Stimulated activated CD4-positive, alpha-beta T cell treated with anti-CD3 and anti-CD28 coated beads, Interleukin-15, amount 100 ng/mL, for 1 hour (primary cell): Measurements from ENCODE around the gene CPSF4L.

ENCODE experiments used
- DNase-seq, 2 donors: peaks; one replicate each; pipeline ENCODE4 v3.0.0-alpha.2; 2020; ENCODE audit warnings: low read depth in 1 of 2, low spot score in 1 of 2

CPSF4L gene

GRCh38 chr17:73289549-73290254 is 28.0 kb upstream of the CPSF4L start:
- no peak for DNase-seq

- DNase-seq, result no peak
Measured at GRCh38 chr17:73288534-73289302, 27.0 kb upstream of the CPSF4L start.

- no peak for DNase-seq
Measured at GRCh38 chr17:73286863-73287296, 25.2 kb upstream of the CPSF4L start.

- no peak for DNase-seq
Measured at GRCh38 chr17:73285916-73286862, 24.5 kb upstream of the CPSF4L start.

GRCh38 chr17:73285603-73285908 is 23.9 kb upstream of the CPSF4L start:
- no peak for DNase-seq

- no peak for DNase-seq
Measured at GRCh38 chr17:73284906-73285602, 23.4 kb upstream of the CPSF4L start.

- DNase-seq, result no peak
Measured at GRCh38 chr17:73284354-73284753, 22.7 kb upstream of the CPSF4L start.

- no peak for DNase-seq
Measured at GRCh38 chr17:73283841-73284282, 22.2 kb upstream of the CPSF4L start.

- DNase-seq, result no peak
Measured at GRCh38 chr17:73283250-73283649, 21.6 kb upstream of the CPSF4L start.

GRCh38 chr17:73282629-73283028 is 20.9 kb upstream of the CPSF4L start:
- no peak for DNase-seq

- DNase-seq, result no peak
Measured at GRCh38 chr17:73281928-73282327, 20.2 kb upstream of the CPSF4L start.

- DNase-seq, result no peak
Measured at GRCh38 chr17:73280191-73280590, 18.5 kb upstream of the CPSF4L start.

GRCh38 chr17:73279704-73280103 is 18.0 kb upstream of the CPSF4L start:
- DNase-seq, result no peak

- no peak for DNase-seq
Measured at GRCh38 chr17:73278465-73279453, 17.1 kb upstream of the CPSF4L start.

GRCh38 chr17:73278049-73278464 is 16.4 kb upstream of the CPSF4L start:
- no peak for DNase-seq

GRCh38 chr17:73274490-73274889 is 12.8 kb upstream of the CPSF4L start:
- no peak for DNase-seq

GRCh38 chr17:73272906-73273218 is 11.2 kb upstream of the CPSF4L start:
- DNase-seq, result no peak

GRCh38 chr17:73271072-73271471 is 9.4 kb upstream of the CPSF4L start:
- DNase-seq, result no peak

- no peak for DNase-seq
Measured at GRCh38 chr17:73269791-73270190, 8.1 kb upstream of the CPSF4L start.

- DNase-seq, result no peak
Measured at GRCh38 chr17:73269329-73269615, 7.6 kb upstream of the CPSF4L start.
